GM12878 (cell line): ENCODE data around the gene WWTR1. TPM values are rescaled to one million over a fixed set of nuclear protein-coding genes. Genes with fewer than 3 reads are reported as not detected.

Experiments used
- ATAC-seq: fragments of 200-7000 bp; cut with Tn5 transposase; 3 replicates; pipeline ENCODE4 v1.9.1; 2020; ENCODE audit warnings: mild to moderate bottlenecking, moderate library complexity
- BruUV-seq: library from RNA; stranded (reverse); fragments of 400-500 nt; replicated peaks from 2 replicates; lab custom pipeline; 2021; lab: Mats Ljungman, UMichigan
- CTCF ChIA-PET: fragments of 300-600 bp; sonication (Branson Sonifier 250); formaldehyde crosslinking; extraction: SDS; loops from one replicate; lab custom pipeline; 2021; ENCODE audit warnings: inconsistent platforms; lab: Yijun Ruan, JAX
- POLR2A ChIA-PET: fragments of 350-600 bp; formaldehyde crosslinking; extraction: SDS; loops from one replicate; lab custom pipeline; 2021; ENCODE audit warnings: inconsistent platforms; lab: Charles Lee
- RAD21 ChIA-PET: fragments of 300-600 bp; sonication (Branson Sonifier 250); formaldehyde crosslinking; loops from one replicate; lab custom pipeline; 2023; ENCODE audit warnings: antibody characterized with exemption; ENCODE audit not compliant: unreplicated experiment; lab: Charles Lee
- SMC1A ChIA-PET: fragments of 300-600 bp; sonication (Branson Sonifier 250); formaldehyde crosslinking; loops from one replicate; lab custom pipeline; 2023; ENCODE audit not compliant: unreplicated experiment, uncharacterized antibody; lab: Charles Lee
- DNase-seq: peaks from one replicate; pipeline ENCODE4 v3.0.0-alpha.2; 2011; ENCODE audit warnings: low read depth, low spot score
- FAIRE-seq: peaks from 3 replicates; lab custom pipeline; 2011; peaks lifted over from hg19 to GRCh38; lab: Jason Lieb, UNC
- H2AFZ ChIP-seq: 2 replicates; pipeline ENCODE4 v1.6.0; 2011; ENCODE audit warnings: low read depth, low read length, control low read depth; ENCODE audit not compliant: control insufficient read depth
- H3K27ac ChIP-seq: 2 replicates; pipeline ENCODE4 v1.5.1; 2011; ENCODE audit warnings: control low read depth; ENCODE audit not compliant: control insufficient read depth, insufficient read depth
- H3K27me3 ChIP-seq, 2 experiments: replicated peaks in 1 of 2; 2 replicates each; pipeline versions ENCODE4 v1.6.0 to v1.6.1; 2011; ENCODE audit warnings: low read length in 1 of 2; ENCODE audit not compliant: control insufficient read depth in 2 of 2, insufficient read depth in 2 of 2
- H3K36me3 ChIP-seq, 2 experiments: 2 replicates each; pipeline ENCODE4 v1.5.1; 2011; ENCODE audit warnings: low read length in 1 of 2; ENCODE audit not compliant: control insufficient read depth in 2 of 2, insufficient read depth in 2 of 2
- H3K4me1 ChIP-seq: 2 replicates; pipeline ENCODE4 v1.6.1; 2011; ENCODE audit warnings: mild to moderate bottlenecking, low read length, moderate library complexity, mixed read lengths; ENCODE audit not compliant: control insufficient read depth, insufficient read depth
- H3K4me2 ChIP-seq: 2 replicates; pipeline ENCODE4 v1.6.0; 2011; ENCODE audit warnings: control low read depth; ENCODE audit not compliant: control insufficient read depth, insufficient read depth
- H3K4me3 ChIP-seq: fragments of 200-600 bp; sonication (generic); 2 replicates; pipeline ENCODE4 v1.5.1; 2016
- H3K79me2 ChIP-seq: 2 replicates; pipeline ENCODE4 v1.6.0; 2011; ENCODE audit warnings: low read length; ENCODE audit not compliant: control insufficient read depth, insufficient read depth
- H3K9ac ChIP-seq: 2 replicates; pipeline ENCODE4 v1.8.0; 2011; ENCODE audit warnings: low read length, control low read depth, mixed read lengths; ENCODE audit not compliant: control insufficient read depth, insufficient read depth
- H3K9me3 ChIP-seq: replicated peaks from 3 replicates; pipeline ENCODE4 v1.5.1; 2011; ENCODE audit warnings: mild to moderate bottlenecking, low read length; ENCODE audit not compliant: control insufficient read depth, insufficient read depth
- H4K20me1 ChIP-seq: 2 replicates; pipeline ENCODE4 v1.6.0; 2011; ENCODE audit not compliant: control insufficient read depth, insufficient read depth
- CREM ChIP-seq: IDR thresholded peaks from 2 replicates; pipeline ENCODE4 v1.6.1; 2014; ENCODE audit warnings: antibody characterized with exemption, low read depth
- EP300 ChIP-seq, 2 experiments: fragments of 150-350 bp in 1 of 2; IDR thresholded peaks; 2 replicates each; pipeline ENCODE4 v1.6.1; 2011 to 2012; ENCODE audit warnings: low read depth in 2 of 2, low read length in 2 of 2, borderline replicate concordance in 1 of 2, improper control_type of control experiment in 1 of 2, inconsistent platforms in 1 of 2; ENCODE audit not compliant: control insufficient read depth in 1 of 2
- IKZF1 ChIP-seq: fragments of 450-650 bp; conservative IDR thresholded peaks from 2 replicates; pipeline ENCODE4 v1.6.1; 2017; ENCODE audit warnings: antibody characterized with exemption, mild to moderate bottlenecking
- IRF3 ChIP-seq: fragments of 450-650 bp; IDR thresholded peaks from 2 replicates; pipeline ENCODE4 v1.6.1; 2014; ENCODE audit warnings: mild to moderate bottlenecking
- MEF2A ChIP-seq: IDR thresholded peaks from 2 replicates; pipeline ENCODE4 v1.6.1; 2011; ENCODE audit warnings: low read depth, mild to moderate bottlenecking, low read length, moderate library complexity; ENCODE audit not compliant: insufficient read depth
- SUPT20H ChIP-seq: IDR thresholded peaks from 2 replicates; pipeline ENCODE4 v1.6.1; 2011; ENCODE audit warnings: low read depth, mild to moderate bottlenecking, low read length, moderate library complexity, borderline replicate concordance; ENCODE audit not compliant: control insufficient read depth
- TCF3 ChIP-seq: IDR thresholded peaks from 2 replicates; pipeline ENCODE4 v1.6.1; 2012; ENCODE audit warnings: low read depth, mild to moderate bottlenecking, low read length, borderline replicate concordance; ENCODE audit not compliant: insufficient read depth
- WGBS: methylation state at CpG from one replicate; pipeline ENCODE4 v1.1.6; 2016; ENCODE audit warnings: low lambda C conversion rate; ENCODE audit not compliant: insufficient replicate concordance, insufficient coverage; ENCODE audit errors: missing lambda C conversion rate; 5-methylcytosine and 5-hydroxymethylcytosine counted together
- in situ Hi-C: fragments of 300-500 bp; cut with MboI; formaldehyde crosslinking; loops from 9 replicates; pipeline ENCODE4 v1.14.3; 2018; ENCODE audit warnings: mixed read lengths
- intact Hi-C: fragments of 100-400 bp; cut with micrococcal nuclease; formaldehyde crosslinking; loops from one replicate; pipeline ENCODE4 v1.14.2; 2022; ENCODE audit not compliant: unreplicated experiment
- polyA plus RNA-seq, 11 experiments: library from polyadenylated mRNA; depleted of rRNA in 4 of 11; unstranded in 6 of 11; stranded (reverse) in 5 of 11; fragments of >200 nt; fragmentation: Nextera tagmentation in 4 of 11; fragmentation: Illumina TruSeq in 1 of 11; extraction: Ambion mirVana in 4 of 11; extraction: Trizol in 1 of 11; gene quantifications; 1 replicate in 1 of 11; 2 replicates in 10 of 11; pipeline versions ENCODE4 v1.2.1 to v1.2.3, GENCODE V29; 2011 to 2016; ENCODE audit warnings: inconsistent platforms in 2 of 11, missing spikeins in 2 of 11, low read depth in 1 of 11
- total RNA-seq, 4 experiments: library from RNA; depleted of rRNA in 3 of 4; stranded (reverse); fragments of >200 nt in 3 of 4; fragmentation: Illumina TruSeq in 1 of 4; extraction: Trizol in 1 of 4; gene quantifications; 2 replicates each; pipeline versions ENCODE4 v1.2.1 to v1.2.3, GENCODE V29; 2013 to 2021

WWTR1 gene
- total and polyA plus RNA-seq, 10 of the 15 experiments (the other 5 are each of a cell fraction or from before 2014, with no cell fraction given): 2.5 to 18.5 (median 5.8) TPM

GRCh38 chr3:149470381-149470780, 187.4 kb downstream of the WWTR1 start:
- no peak for TF ChIP-seq CREM
- no peak for TF ChIP-seq IKZF1
- TF ChIP-seq IRF3: no peak
- no peak for TF ChIP-seq TCF3
- TF ChIP-seq MEF2A: no peak
- TF ChIP-seq EP300 (IDR thresholded peaks at IDR 0.05; ENCODE audit: borderline replicate concordance in 1 of 2, control insufficient read depth in 1 of 2, low read depth in 2 of 2, low read length in 2 of 2): no peak
- TF ChIP-seq SUPT20H: no peak
- no peaks in the 10 kb centered on the region for H3K36me3 ChIP-seq
- ChIA-PET POLR2A (no interaction called here), SMC1A (interaction anchor here (0.7 to 4.4 kb wide), 4 partner anchors 9 to 59 kb away, joined by 3 to 19 read pairs (median 4); no protein-coding TSS in a partner anchor), RAD21 (interaction anchor here (0.6 kb wide), 1 partner anchor 25 kb away, joined by 3 read pairs; no protein-coding TSS in a partner anchor), CTCF (interaction anchor here (0.8 to 5.8 kb wide), 6 partner anchors 9 to 339 kb away, joined by 3 to 31 read pairs (median 3); no protein-coding TSS in a partner anchor)
- H3K4me1 ChIP-seq: peaks cover 6% of the 10 kb centered on the region; the same call in 1 of the 2 replicates
- H3K4me3 ChIP-seq: no peak overlapping the region
- BruUV-seq: no TSS peak
- no peak overlapping the region for H3K27ac ChIP-seq
- H3K9ac ChIP-seq: no peak overlapping the region
- 46% methylated on average over 3 of the region's 3 CpGs for WGBS
- H4K20me1 ChIP-seq: no peaks in the 10 kb centered on the region
- no peak for ATAC-seq
- DNase-seq: no peak
- H3K4me2 ChIP-seq: no peak overlapping the region
- in situ Hi-C loops (no loop called here), intact Hi-C loops (no loop called here)
- H2AFZ ChIP-seq: no peak overlapping the region
- no peaks in the 10 kb centered on the region for H3K79me2 ChIP-seq
- no peak for FAIRE-seq
- no peaks in the 10 kb centered on the region for H3K27me3 ChIP-seq
- H3K9me3 ChIP-seq: no peaks in the 10 kb centered on the region
